Heart left ventricle (tissue), 16 donors: Measurements from ENCODE around the gene LAMTOR1. TPM values are rescaled to one million over a fixed set of nuclear protein-coding genes. Genes with fewer than 3 reads are reported as not detected.

ENCODE experiments used
- ATAC-seq, 4 donors: fragments of 200-7000 bp; cut with Tn5 transposase; one replicate each; pipeline ENCODE4 v1.9.1; 2020 to 2022; ENCODE audit warnings: moderate library complexity in 4 of 4, mild to moderate bottlenecking in 3 of 4, moderate number of reproducible peaks in 1 of 4
- DNase-seq, 5 donors: peaks; one replicate each; pipeline ENCODE4 v3.0.0-alpha.2; 2020
- H3K27ac ChIP-seq, 12 donors: fragments of 200-600 bp; sonication (generic) in 4 of 12; one replicate each; pipeline versions ENCODE4 v1.5.0 to v1.8.0; 2016 to 2022; ENCODE audit warnings: mild to moderate bottlenecking in 2 of 12
- H3K27me3 ChIP-seq, 9 donors: fragments of 200-600 bp; sonication (generic) in 2 of 9; one replicate each; pipeline versions ENCODE4 v1.5.1 to v1.8.0; 2016 to 2022; ENCODE audit warnings: mild to moderate bottlenecking in 3 of 9
- H3K36me3 ChIP-seq, 9 donors: fragments of 200-600 bp; sonication (generic) in 2 of 9; one replicate each; pipeline versions ENCODE4 v1.5.0 to v1.8.0; 2018 to 2022; ENCODE audit warnings: mild to moderate bottlenecking in 2 of 9
- H3K4me1 ChIP-seq, 12 donors: fragments of 200-600 bp; sonication (generic) in 4 of 12; one replicate each; pipeline versions ENCODE4 v1.5.0 to v1.8.0; 2016 to 2022; ENCODE audit warnings: mild to moderate bottlenecking in 3 of 12
- H3K4me3 ChIP-seq, 12 donors: fragments of 200-600 bp; sonication (generic) in 4 of 12; one replicate each; pipeline versions ENCODE4 v1.5.0 to v1.8.0; 2017 to 2022; ENCODE audit warnings: mild to moderate bottlenecking in 9 of 12, moderate library complexity in 4 of 12
- H3K9me3 ChIP-seq, 12 donors: fragments of 200-600 bp; sonication (generic) in 4 of 12; one replicate each; pipeline versions ENCODE4 v1.5.0 to v1.8.0; 2016 to 2022; ENCODE audit warnings: mild to moderate bottlenecking in 1 of 12
- POLR2A ChIP-seq, 2 donors: fragments of 450-650 bp; IDR thresholded peaks; one replicate each; pipeline ENCODE4 v1.6.1; 2017; ENCODE audit warnings: antibody characterized with exemption in 2 of 2, mild to moderate bottlenecking in 2 of 2, moderate library complexity in 2 of 2
- WGBS, 4 donors: extraction: QIAGEN DNeasy Blood & Tissue Kit in 2 of 4; methylation state at CpG; one replicate each; pipeline versions ENCODE4 v1.1.5 to v1.1.7; 2013 to 2018; 5-methylcytosine and 5-hydroxymethylcytosine counted together
- intact Hi-C, 10 donors: fragments of 100-400 bp; cut with DNase I; formaldehyde crosslinking; loops; one replicate each; pipeline versions ENCODE4 v1.11.1 to v1.14.2; 2022
- polyA plus RNA-seq, 2 donors: library from polyadenylated mRNA; stranded (reverse); fragments of 200-250 nt; gene quantifications; one replicate each; pipeline ENCODE4 v1.2.3, GENCODE V29; 2013
- total RNA-seq, 9 donors: library from RNA; depleted of rRNA in 2 of 9; stranded (reverse); fragments of >200 nt in 2 of 9; fragmentation: NEBNext Ultra II Directional in 3 of 9; extraction: Animal tissue kit (Norgen Biotek cat#: 25700) in 3 of 9; gene quantifications; one replicate each; pipeline versions ENCODE4 v1.1.0 to v1.2.4, GENCODE V29; 2016 to 2023
- TF ChIP-seq, protein P1 (sequence below), 12 donors: fragments of 200-600 bp; sonication (generic) in 4 of 12; IDR thresholded peaks; one replicate each; pipeline versions ENCODE4 v1.5.0 to v1.8.0; 2018 to 2022; ENCODE audit warnings: antibody characterized with exemption in 12 of 12, mild to moderate bottlenecking in 5 of 12
- donor health status: ischemic (EF 13 %, LVEDD 7.1; RV severe dilation, severe dysfunction).
- donor health status: healthy with polysubstance abuse.
- donor health status: DM: no; HTN: yes; CAD: no.
- donor health status: DM: no; HTN: no; CAD: no.
- donor health status: ischemic (EF 25% LVEDD 6.9; RV normal size, moderate dysfunction).
- donor health status: ischemic (EF 25% LVEDD 5.7; RV mildly dilated, moderate dysfunction).
- donor health status: healthy.
- donor health status: DM: yes; HTN: yes; CAD: no.
- donor health status: ischemic (EF 35%, LVEDD 5.7; RV mildly dilated, moderate dysfunction).
- donor health status: nonischemic (EF 11% LVEDD 7.7; RV severe dilation, severe dysfunction).
- donor health status: DM: yes; HTN: yes; CAD: no.
- donor health status: PGD.
- donor health status: ischemic (EF 29% LVEDD 5.4; RV normal size, mild dysfunction).
- donor health status: nonischemic (EF 23%, LVEDD 6.1; RV moderate dilation, normal function).

Gene LAMTOR1
- total and polyA plus RNA-seq, 11 donors: 68.7 to 159 (median 84.8) TPM

DNA sequence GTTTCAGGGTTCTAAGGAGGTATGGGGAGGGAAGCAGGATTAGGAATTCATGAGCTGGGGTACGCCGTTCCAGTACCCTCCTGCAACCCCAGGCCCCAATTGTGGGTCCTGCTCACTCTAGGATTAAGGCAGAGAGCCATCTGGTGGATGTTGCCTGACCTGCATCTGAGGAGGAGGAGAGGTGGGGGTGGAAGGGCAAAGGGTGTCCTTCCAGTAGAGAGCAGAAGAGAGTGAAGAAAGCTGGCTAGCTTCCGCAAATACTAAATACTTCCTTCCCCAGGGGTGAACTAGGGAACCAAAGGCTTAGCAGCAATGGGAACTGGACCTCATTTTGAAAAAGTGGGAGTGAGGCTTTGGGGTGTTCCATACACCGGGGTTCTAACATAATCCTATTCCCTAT, 11.8 kb downstream of the LAMTOR1 start:
- Histone ChIP-seq H3K9me3 (no peaks in the 10 kb centered on the region), H3K4me3 (no peak overlapping the region), H3K36me3 (peaks cover 0 to 63% (median 46%) of the 10 kb centered on the region in 9 donors), H3K4me1 (peaks cover 0 to 25% (median 8%) of the 10 kb centered on the region in 12 donors), H3K27me3 (no peaks in the 10 kb centered on the region), H3K27ac (peak overlapping the region in 4 of 12 donors; percentile 12 to 77 (median 36))
- WGBS, 4 donors: 29 to 33% (median 30%) methylated on average over 4 of the region's 4 CpGs
- no peak for TF ChIP-seq POLR2A (IDR thresholded peaks at IDR 0.05)
- TF ChIP-seq, protein P1, sequence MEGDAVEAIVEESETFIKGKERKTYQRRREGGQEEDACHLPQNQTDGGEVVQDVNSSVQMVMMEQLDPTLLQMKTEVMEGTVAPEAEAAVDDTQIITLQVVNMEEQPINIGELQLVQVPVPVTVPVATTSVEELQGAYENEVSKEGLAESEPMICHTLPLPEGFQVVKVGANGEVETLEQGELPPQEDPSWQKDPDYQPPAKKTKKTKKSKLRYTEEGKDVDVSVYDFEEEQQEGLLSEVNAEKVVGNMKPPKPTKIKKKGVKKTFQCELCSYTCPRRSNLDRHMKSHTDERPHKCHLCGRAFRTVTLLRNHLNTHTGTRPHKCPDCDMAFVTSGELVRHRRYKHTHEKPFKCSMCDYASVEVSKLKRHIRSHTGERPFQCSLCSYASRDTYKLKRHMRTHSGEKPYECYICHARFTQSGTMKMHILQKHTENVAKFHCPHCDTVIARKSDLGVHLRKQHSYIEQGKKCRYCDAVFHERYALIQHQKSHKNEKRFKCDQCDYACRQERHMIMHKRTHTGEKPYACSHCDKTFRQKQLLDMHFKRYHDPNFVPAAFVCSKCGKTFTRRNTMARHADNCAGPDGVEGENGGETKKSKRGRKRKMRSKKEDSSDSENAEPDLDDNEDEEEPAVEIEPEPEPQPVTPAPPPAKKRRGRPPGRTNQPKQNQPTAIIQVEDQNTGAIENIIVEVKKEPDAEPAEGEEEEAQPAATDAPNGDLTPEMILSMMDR (IDR thresholded peaks at IDR 0.05): peak; percentile 79 to 92 (median 84)
- intact Hi-C loops: loop anchor here in 8 of 10 donors (1.0 to 5.0 kb wide), 6 partner anchors 66 to 114 kb away; no protein-coding TSS in a partner anchor
- ATAC-seq (peak; percentile 73 to 95 (median 92)), DNase-seq (peak in 4 of 5 donors; percentile 73 to 78 (median 74))

DNA sequence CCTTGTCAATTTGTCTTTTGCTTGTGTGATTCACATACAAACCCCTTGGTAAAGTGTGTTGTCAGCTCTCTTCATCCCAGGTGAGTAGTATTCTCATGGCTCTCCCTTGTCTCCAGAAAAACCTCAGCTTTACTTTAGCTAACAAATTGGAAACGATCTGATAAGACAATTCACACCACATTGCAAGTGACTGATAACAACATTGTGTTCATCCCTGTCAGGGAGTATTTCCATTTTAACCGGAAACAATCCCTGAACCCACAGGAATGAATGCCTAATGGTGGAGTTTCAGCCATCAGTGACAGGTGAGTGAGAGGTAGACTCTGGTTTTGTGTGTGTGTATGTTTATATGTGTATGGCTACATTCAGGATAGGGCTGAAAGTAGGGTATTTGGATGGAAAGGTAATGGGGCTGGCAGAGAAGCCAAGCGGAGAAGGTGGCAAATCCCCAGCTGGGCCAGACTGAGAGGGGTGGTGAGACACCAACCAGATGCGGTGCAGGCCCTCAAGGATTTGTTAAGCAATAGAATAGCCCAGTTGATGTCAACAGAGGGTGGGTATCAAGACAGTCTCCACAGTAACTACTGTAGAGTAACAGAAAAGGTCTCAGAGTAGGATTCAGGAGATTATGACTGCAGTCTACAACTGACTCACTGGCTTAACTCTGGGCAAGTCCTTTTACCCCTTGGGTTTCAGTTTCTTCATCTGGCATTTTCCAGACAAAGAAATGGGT, 14.9 kb downstream of the LAMTOR1 start:
- intact Hi-C loops: loop anchor here in 1 of 10 donors (2.0 to 5.0 kb wide), 2 partner anchors 61 to 105 kb away; no protein-coding TSS in a partner anchor
- 70 to 85% (median 81%) methylated on average over 4 of the region's 4 CpGs for WGBS, 4 donors
- Histone ChIP-seq H3K4me1 (peaks cover 0 to 25% (median 8%) of the 10 kb centered on the region in 12 donors), H3K4me3 (no peak overlapping the region), H3K27me3 (no peaks in the 10 kb centered on the region), H3K27ac (no peak overlapping the region), H3K36me3 (peaks cover 0 to 50% (median 26%) of the 10 kb centered on the region in 9 donors), H3K9me3 (no peaks in the 10 kb centered on the region)
- no peak for TF ChIP-seq POLR2A (IDR thresholded peaks at IDR 0.05)
- TF ChIP-seq, protein P1 (IDR thresholded peaks at IDR 0.05): no peak
- ATAC-seq (no peak), DNase-seq (no peak)

DNA sequence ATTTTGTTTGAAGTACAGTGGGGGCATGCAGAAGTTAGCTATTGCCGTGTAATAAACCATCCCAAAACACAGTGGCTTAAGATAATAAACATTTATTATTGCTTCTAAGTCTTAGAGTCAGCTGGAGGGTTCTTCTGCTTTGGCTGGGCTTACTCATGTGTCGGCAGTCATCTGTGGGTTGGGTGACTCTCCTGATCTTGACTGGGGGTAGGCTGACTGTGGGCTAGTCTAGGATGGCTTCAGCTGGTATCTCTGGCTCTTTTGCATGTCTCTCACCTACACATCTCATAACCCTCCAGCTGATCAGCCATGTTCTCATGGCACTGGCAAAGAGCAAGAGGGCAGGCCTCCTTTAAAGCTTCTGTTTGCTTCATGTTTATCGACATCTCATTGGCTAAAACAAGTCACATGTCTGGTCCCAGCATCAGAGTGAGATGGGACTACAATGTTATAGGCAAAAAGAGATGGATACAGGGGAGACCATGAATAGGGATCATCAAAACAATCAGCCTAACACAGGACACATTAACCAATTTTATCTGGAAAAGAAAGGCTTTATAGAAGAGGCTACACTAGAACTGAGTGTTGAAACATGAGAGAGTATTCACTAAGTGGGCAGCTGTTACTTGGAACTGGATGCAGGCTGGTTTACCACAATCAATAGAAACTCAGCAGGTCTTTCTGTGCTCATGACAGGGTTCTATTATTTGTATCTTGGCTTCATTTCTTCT, 17.3 kb downstream of the LAMTOR1 start:
- no peaks in the 10 kb centered on the region for H3K9me3 ChIP-seq
- ATAC-seq (no peak), DNase-seq (no peak)
- no peak overlapping the region for H3K4me3 ChIP-seq
- H3K27me3 ChIP-seq: no peaks in the 10 kb centered on the region
- no peak for TF ChIP-seq POLR2A (IDR thresholded peaks at IDR 0.05)
- TF ChIP-seq, protein P1 (IDR thresholded peaks at IDR 0.05): no peak
- intact Hi-C loops: loop anchor here in 1 of 10 donors (5.0 kb wide), 1 partner anchor 58 kb away; no protein-coding TSS in a partner anchor
- H3K36me3 ChIP-seq: peaks cover 0 to 48% (median 23%) of the 10 kb centered on the region in 9 donors
- no peak overlapping the region for H3K27ac ChIP-seq
- 92 to 98% (median 95%) methylated on average over 3 of the region's 3 CpGs for WGBS, 4 donors
- H3K4me1 ChIP-seq: peaks cover 0 to 22% (median 7%) of the 10 kb centered on the region in 12 donors

DNA sequence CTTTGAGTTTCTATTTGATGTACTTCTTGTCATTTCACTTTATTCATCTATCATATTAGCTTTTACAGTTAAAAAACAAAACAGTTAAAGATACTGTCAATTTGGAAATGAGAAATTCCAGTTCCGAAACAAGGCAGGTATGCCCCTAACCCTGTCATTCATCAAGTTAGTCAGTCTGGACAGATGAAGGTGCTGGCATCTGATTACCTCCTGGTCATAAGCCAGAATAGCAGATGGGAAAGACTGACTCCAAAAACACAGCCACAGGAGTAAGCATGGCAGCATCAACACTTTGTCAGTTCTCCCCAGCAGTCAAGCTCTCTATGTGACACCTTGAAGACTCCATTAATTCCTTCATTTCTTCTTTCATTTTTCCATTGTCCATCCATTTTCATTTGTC, 18.1 kb downstream of the LAMTOR1 start:
- no peak overlapping the region for H3K4me3 ChIP-seq
- no peaks in the 10 kb centered on the region for H3K27me3 ChIP-seq
- H3K4me1 ChIP-seq: peaks cover 0 to 19% (median 7%) of the 10 kb centered on the region in 12 donors
- H3K36me3 ChIP-seq: peaks cover 0 to 40% (median 21%) of the 10 kb centered on the region in 9 donors
- 89 to 97% (median 93%) methylated on average over 1 of the region's 1 CpG for WGBS, 4 donors
- H3K27ac ChIP-seq: no peak overlapping the region
- H3K9me3 ChIP-seq: no peaks in the 10 kb centered on the region
- intact Hi-C loops: loop anchor here in 4 of 10 donors (5.0 kb wide), 3 partner anchors 43 to 58 kb away; no protein-coding TSS in a partner anchor
- ATAC-seq (no peak), DNase-seq (no peak)
- TF ChIP-seq, protein P1 (IDR thresholded peaks at IDR 0.05): no peak
- no peak for TF ChIP-seq POLR2A (IDR thresholded peaks at IDR 0.05)
